A549 (cell line): ENCODE measurements around the gene ARPC2.

Source experiments
- BHLHE40 ChIP-seq: IDR thresholded peaks from 2 replicates; pipeline ENCODE4 v1.6.1; 2012; ENCODE audit warnings: low read depth, low read length, inconsistent platforms
- EP300 ChIP-seq, 2 experiments: fragments of >200 bp; sonication (Bioruptor Twin); formaldehyde crosslinking; IDR thresholded peaks; 2 replicates in 1 of 2; 3 replicates in 1 of 2; pipeline ENCODE4 v1.6.1; 2016 to 2017
- ESRRA ChIP-seq: fragments of 150-350 bp; IDR thresholded peaks from 2 replicates; pipeline ENCODE4 v1.6.1; 2014; ENCODE audit warnings: mild to moderate bottlenecking, low read length, borderline replicate concordance
- NR3C1 ChIP-seq: fragments of >200 bp; sonication (Bioruptor Twin); formaldehyde crosslinking; IDR thresholded peaks from 3 replicates; pipeline ENCODE4 v1.6.1; 2017
- POLR2A ChIP-seq: IDR thresholded peaks from 2 replicates; pipeline ENCODE4 v1.6.1; 2012; ENCODE audit warnings: mild to moderate bottlenecking, low read length
- RCOR1 ChIP-seq: fragments of 150-350 bp; IDR thresholded peaks from 2 replicates; pipeline ENCODE4 v1.6.1; 2014; ENCODE audit warnings: antibody characterized with exemption, low read length, low read depth
- SMC3 ChIP-seq: fragments of >200 bp; sonication (Bioruptor Twin); formaldehyde crosslinking; IDR thresholded peaks from 3 replicates; pipeline ENCODE4 v1.6.1; 2018; ENCODE audit warnings: inconsistent platforms
- ZNF302 ChIP-seq: fragments of 250-450 bp; sonication (Bioruptor Pico); IDR thresholded peaks from 2 replicates; pipeline ENCODE4 v1.9.0; 2021; ENCODE audit warnings: inconsistent platforms, mild to moderate bottlenecking, moderate library complexity
- ZSCAN20 ChIP-seq: fragments of 250-450 bp; sonication (Bioruptor Pico); IDR thresholded peaks from 2 replicates; pipeline ENCODE4 v1.8.0; 2022; ENCODE audit warnings: mild to moderate bottlenecking, moderate library complexity
- TF ChIP-seq, protein P1 (sequence below): fragments of >200 bp; sonication (Bioruptor Twin); formaldehyde crosslinking; IDR thresholded peaks from 3 replicates; pipeline ENCODE4 v1.5.1; 2016
- TF ChIP-seq, protein P2 (sequence below): fragments of 200-600 bp; sonication (generic); IDR thresholded peaks from 2 replicates; pipeline ENCODE4 v1.6.1; 2016; ENCODE audit warnings: antibody characterized with exemption, mild to moderate bottlenecking, moderate library complexity
- TF ChIP-seq, protein P3 (sequence below): IDR thresholded peaks from 2 replicates; pipeline ENCODE4 v1.6.1; 2012
- TF ChIP-seq, protein P4 (sequence below): IDR thresholded peaks from 2 replicates; pipeline ENCODE4 v1.6.1; 2012

DNA sequence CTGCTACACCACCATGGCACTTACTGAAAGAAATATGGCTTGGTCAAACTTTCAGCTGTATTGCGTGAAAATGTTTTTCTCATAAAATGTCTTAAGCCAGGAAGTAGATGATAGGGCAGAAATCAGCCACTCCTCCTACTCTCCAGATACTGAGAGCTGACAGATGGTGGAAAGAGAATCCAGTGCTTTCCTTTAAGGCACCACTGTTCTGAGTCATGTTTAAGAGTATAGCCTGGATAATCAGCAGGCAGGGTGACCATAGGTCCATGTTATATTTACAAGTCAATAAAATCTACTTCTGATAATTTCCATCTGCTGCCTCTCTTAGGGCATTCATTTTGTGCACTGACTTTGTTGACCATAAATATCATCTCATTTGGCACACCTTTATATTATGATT, 21.9 kb downstream of the ARPC2 start:
- TF ChIP-seq ZSCAN20 (no peak), POLR2A (no peak), ZNF302 (CRISPR knock-in tag) (no peak), SMC3 (no peak), NR3C1 (no peak), RCOR1 (no peak), BHLHE40 (no peak), ESRRA (no peak), EP300 (IDR thresholded peaks at IDR 0.05) (no peak)
- TF ChIP-seq, protein P1, sequence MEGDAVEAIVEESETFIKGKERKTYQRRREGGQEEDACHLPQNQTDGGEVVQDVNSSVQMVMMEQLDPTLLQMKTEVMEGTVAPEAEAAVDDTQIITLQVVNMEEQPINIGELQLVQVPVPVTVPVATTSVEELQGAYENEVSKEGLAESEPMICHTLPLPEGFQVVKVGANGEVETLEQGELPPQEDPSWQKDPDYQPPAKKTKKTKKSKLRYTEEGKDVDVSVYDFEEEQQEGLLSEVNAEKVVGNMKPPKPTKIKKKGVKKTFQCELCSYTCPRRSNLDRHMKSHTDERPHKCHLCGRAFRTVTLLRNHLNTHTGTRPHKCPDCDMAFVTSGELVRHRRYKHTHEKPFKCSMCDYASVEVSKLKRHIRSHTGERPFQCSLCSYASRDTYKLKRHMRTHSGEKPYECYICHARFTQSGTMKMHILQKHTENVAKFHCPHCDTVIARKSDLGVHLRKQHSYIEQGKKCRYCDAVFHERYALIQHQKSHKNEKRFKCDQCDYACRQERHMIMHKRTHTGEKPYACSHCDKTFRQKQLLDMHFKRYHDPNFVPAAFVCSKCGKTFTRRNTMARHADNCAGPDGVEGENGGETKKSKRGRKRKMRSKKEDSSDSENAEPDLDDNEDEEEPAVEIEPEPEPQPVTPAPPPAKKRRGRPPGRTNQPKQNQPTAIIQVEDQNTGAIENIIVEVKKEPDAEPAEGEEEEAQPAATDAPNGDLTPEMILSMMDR, result no peak
- TF ChIP-seq, protein P2, sequence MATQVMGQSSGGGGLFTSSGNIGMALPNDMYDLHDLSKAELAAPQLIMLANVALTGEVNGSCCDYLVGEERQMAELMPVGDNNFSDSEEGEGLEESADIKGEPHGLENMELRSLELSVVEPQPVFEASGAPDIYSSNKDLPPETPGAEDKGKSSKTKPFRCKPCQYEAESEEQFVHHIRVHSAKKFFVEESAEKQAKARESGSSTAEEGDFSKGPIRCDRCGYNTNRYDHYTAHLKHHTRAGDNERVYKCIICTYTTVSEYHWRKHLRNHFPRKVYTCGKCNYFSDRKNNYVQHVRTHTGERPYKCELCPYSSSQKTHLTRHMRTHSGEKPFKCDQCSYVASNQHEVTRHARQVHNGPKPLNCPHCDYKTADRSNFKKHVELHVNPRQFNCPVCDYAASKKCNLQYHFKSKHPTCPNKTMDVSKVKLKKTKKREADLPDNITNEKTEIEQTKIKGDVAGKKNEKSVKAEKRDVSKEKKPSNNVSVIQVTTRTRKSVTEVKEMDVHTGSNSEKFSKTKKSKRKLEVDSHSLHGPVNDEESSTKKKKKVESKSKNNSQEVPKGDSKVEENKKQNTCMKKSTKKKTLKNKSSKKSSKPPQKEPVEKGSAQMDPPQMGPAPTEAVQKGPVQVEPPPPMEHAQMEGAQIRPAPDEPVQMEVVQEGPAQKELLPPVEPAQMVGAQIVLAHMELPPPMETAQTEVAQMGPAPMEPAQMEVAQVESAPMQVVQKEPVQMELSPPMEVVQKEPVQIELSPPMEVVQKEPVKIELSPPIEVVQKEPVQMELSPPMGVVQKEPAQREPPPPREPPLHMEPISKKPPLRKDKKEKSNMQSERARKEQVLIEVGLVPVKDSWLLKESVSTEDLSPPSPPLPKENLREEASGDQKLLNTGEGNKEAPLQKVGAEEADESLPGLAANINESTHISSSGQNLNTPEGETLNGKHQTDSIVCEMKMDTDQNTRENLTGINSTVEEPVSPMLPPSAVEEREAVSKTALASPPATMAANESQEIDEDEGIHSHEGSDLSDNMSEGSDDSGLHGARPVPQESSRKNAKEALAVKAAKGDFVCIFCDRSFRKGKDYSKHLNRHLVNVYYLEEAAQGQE, result no peak
- TF ChIP-seq, protein P3, sequence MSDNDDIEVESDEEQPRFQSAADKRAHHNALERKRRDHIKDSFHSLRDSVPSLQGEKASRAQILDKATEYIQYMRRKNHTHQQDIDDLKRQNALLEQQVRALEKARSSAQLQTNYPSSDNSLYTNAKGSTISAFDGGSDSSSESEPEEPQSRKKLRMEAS, result no peak
- TF ChIP-seq, protein P4, sequence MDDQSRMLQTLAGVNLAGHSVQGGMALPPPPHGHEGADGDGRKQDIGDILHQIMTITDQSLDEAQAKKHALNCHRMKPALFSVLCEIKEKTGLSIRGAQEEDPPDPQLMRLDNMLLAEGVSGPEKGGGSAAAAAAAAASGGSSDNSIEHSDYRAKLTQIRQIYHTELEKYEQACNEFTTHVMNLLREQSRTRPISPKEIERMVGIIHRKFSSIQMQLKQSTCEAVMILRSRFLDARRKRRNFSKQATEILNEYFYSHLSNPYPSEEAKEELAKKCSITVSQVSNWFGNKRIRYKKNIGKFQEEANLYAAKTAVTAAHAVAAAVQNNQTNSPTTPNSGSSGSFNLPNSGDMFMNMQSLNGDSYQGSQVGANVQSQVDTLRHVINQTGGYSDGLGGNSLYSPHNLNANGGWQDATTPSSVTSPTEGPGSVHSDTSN, result no peak
